Activated CD4-positive, alpha-beta T cell treated with anti-CD3 and anti-CD28 coated beads, Interleukin-2, amount 50 U/mL, for 24 hours (primary cell): ENCODE measurements around the gene PRKN.
"Not testable (repeated sequence)": the region's sequence is repeated elsewhere in the genome, so short reads cannot be mapped to it uniquely, and the experiment has no call there.

Source experiments
- DNase-seq, 2 donors: peaks; one replicate each; pipeline ENCODE4 v3.0.0-alpha.2; 2020; ENCODE audit warnings: low read depth in 1 of 2, low spot score in 1 of 2

The PRKN gene

GRCh38 chr6:162463576-162463975 lies 264.0 kb downstream of the PRKN start:
- no peak for DNase-seq

GRCh38 chr6:162459985-162460384 lies 267.6 kb downstream of the PRKN start:
- no peak for DNase-seq

- DNase-seq, result no peak
Observed at GRCh38 chr6:162450358-162450757, 277.2 kb downstream of the PRKN start.

GRCh38 chr6:162448294-162448693 lies 279.3 kb downstream of the PRKN start:
- DNase-seq, result no peak

- DNase-seq, result no peak
Observed at GRCh38 chr6:162443101-162443500, 284.5 kb downstream of the PRKN start.

- DNase-seq, result no peak
Observed at GRCh38 chr6:162442687-162443086, 284.9 kb downstream of the PRKN start.

- no peak for DNase-seq
Observed at GRCh38 chr6:162441991-162442390, 285.6 kb downstream of the PRKN start.

GRCh38 chr6:162438980-162439379 lies 288.6 kb downstream of the PRKN start:
- no peak for DNase-seq

- DNase-seq, result no peak
Observed at GRCh38 chr6:162435071-162435470, 292.5 kb downstream of the PRKN start.

GRCh38 chr6:162421004-162421403 lies 306.6 kb downstream of the PRKN start:
- DNase-seq, result no peak

GRCh38 chr6:162416831-162417537 lies 310.6 kb downstream of the PRKN start:
- no peak for DNase-seq

GRCh38 chr6:162416307-162416706 lies 311.3 kb downstream of the PRKN start:
- no peak for DNase-seq

- no peak for DNase-seq
Observed at GRCh38 chr6:162409741-162410691, 317.6 kb downstream of the PRKN start.

GRCh38 chr6:162408826-162409535 lies 318.6 kb downstream of the PRKN start:
- DNase-seq, result no peak

GRCh38 chr6:162404951-162405350 lies 322.6 kb downstream of the PRKN start:
- DNase-seq, result no peak

- no peak for DNase-seq
Observed at GRCh38 chr6:162403031-162403430, 324.5 kb downstream of the PRKN start.

GRCh38 chr6:162395181-162395580 lies 332.4 kb downstream of the PRKN start:
- no peak for DNase-seq

GRCh38 chr6:162390961-162391811 lies 336.4 kb downstream of the PRKN start:
- not testable (repeated sequence) for DNase-seq

- DNase-seq, result no peak
Observed at GRCh38 chr6:162389343-162390085, 338.1 kb downstream of the PRKN start.

GRCh38 chr6:162388383-162388777 lies 339.2 kb downstream of the PRKN start:
- DNase-seq, result no peak
